HepG2 (cell line): ENCODE measurements around the gene PPP1R12B. TPM values are rescaled to one million over a fixed set of nuclear protein-coding genes. Genes with fewer than 3 reads are reported as not detected.

ENCODE experiments used
- ATAC-seq: fragments of 200-7000 bp; cut with Tn5 transposase; 3 replicates; pipeline ENCODE4 v1.9.1; 2020; ENCODE audit warnings: mild to moderate bottlenecking, moderate library complexity
- BruUV-seq: library from RNA; stranded (reverse); fragments of 400-500 nt; replicated peaks from 2 replicates; lab custom pipeline; 2021; lab: Mats Ljungman, UMichigan
- CTCF ChIA-PET: fragments of 300-600 bp; formaldehyde crosslinking; extraction: SDS; loops from one replicate; lab custom pipeline; 2021; ENCODE audit warnings: low total read pairs, inconsistent platforms, low intra/inter-chr PET ratio; lab: Yijun Ruan, JAX
- POLR2A ChIA-PET: fragments of 350-600 bp; sonication (Branson Sonifier 250); formaldehyde crosslinking; loops from one replicate; lab custom pipeline; 2020; ENCODE audit warnings: antibody characterized with exemption, inconsistent platforms; lab: Yijun Ruan, JAX
- DNase-seq: peaks from one replicate; pipeline ENCODE4 v3.0.0-alpha.2; 2015; ENCODE audit warnings: low spot score
- FAIRE-seq: peaks from 3 replicates; lab custom pipeline; 2011; peaks lifted over from hg19 to GRCh38; lab: Jason Lieb, UNC
- H2AFZ ChIP-seq: one replicate; pipeline ENCODE4 v1.6.1; 2011; ENCODE audit warnings: low read length, inconsistent platforms
- H3K27ac ChIP-seq: fragments of 300-600 bp; 3 replicates; pipeline ENCODE4 v1.8.0; 2011; ENCODE audit warnings: mixed run types, mild to moderate bottlenecking, mixed read lengths, low read length, inconsistent platforms; ENCODE audit not compliant: insufficient read depth; ENCODE audit errors: extremely low read length
- H3K27me3 ChIP-seq, 2 experiments: fragments of 200-600 bp in 1 of 2; 2 replicates in 1 of 2; 3 replicates in 1 of 2; pipeline versions ENCODE4 v1.6.0 to v1.8.0; 2011; ENCODE audit warnings: low read length in 2 of 2, mild to moderate bottlenecking in 2 of 2, moderate library complexity in 2 of 2, inconsistent platforms in 1 of 2; ENCODE audit not compliant: insufficient read depth in 2 of 2, control insufficient read depth in 1 of 2
- H3K36me3 ChIP-seq, 2 experiments: fragments of 200-600 bp in 1 of 2; replicated peaks in 1 of 2; 2 replicates in 1 of 2; 3 replicates in 1 of 2; pipeline versions ENCODE4 v1.5.1 to v1.8.0; 2011; ENCODE audit warnings: low read length in 2 of 2, inconsistent platforms in 1 of 2; ENCODE audit not compliant: insufficient read depth in 2 of 2, control insufficient read depth in 1 of 2
- H3K4me1 ChIP-seq: 2 replicates; pipeline ENCODE4 v1.5.1; 2012; ENCODE audit warnings: low read length, inconsistent platforms; ENCODE audit not compliant: insufficient read depth
- H3K4me2 ChIP-seq: 2 replicates; pipeline ENCODE4 v1.6.0; 2011; ENCODE audit warnings: low read depth, low read length, inconsistent platforms
- H3K4me3 ChIP-seq, 3 experiments: fragments of 200-600 bp in 1 of 3; sonication (generic), shearing (Covaris generic) in 1 of 3; replicated peaks in 1 of 3; 2 replicates each; pipeline ENCODE4 v1.5.1; 2011 to 2016; ENCODE audit warnings: low read length in 3 of 3, inconsistent platforms in 2 of 3, low read depth in 2 of 3, mild to moderate bottlenecking in 2 of 3, control low read depth in 1 of 3, mixed read lengths in 1 of 3; ENCODE audit not compliant: insufficient read depth in 1 of 3
- H3K79me2 ChIP-seq: one replicate; pipeline ENCODE4 v1.6.1; 2011; ENCODE audit warnings: low read length, inconsistent platforms; ENCODE audit not compliant: insufficient read depth
- H3K9ac ChIP-seq: 2 replicates; pipeline ENCODE4 v1.6.0; 2011; ENCODE audit warnings: mild to moderate bottlenecking, low read depth, low read length, inconsistent platforms; ENCODE audit not compliant: insufficient read depth
- H3K9me3 ChIP-seq: 2 replicates; pipeline ENCODE4 v1.5.1; 2012; ENCODE audit warnings: mild to moderate bottlenecking, low read length
- H4K20me1 ChIP-seq: 2 replicates; pipeline ENCODE4 v1.6.0; 2011; ENCODE audit warnings: inconsistent platforms, mild to moderate bottlenecking, low read length, moderate library complexity; ENCODE audit not compliant: insufficient read depth
- KDM2A ChIP-seq: sonication (generic); formaldehyde crosslinking; IDR thresholded peaks from 2 replicates; pipeline ENCODE4 v1.4.0; 2020; ENCODE audit warnings: low read depth, missing genetic modification reagents, borderline replicate concordance
- MED1 ChIP-seq: sonication (generic); formaldehyde crosslinking; IDR thresholded peaks from 2 replicates; pipeline ENCODE4 v1.4.0; 2020; ENCODE audit warnings: missing genetic modification reagents
- RXRB ChIP-seq: IDR thresholded peaks from 2 replicates; pipeline ENCODE4 v1.6.1; 2016; ENCODE audit warnings: borderline replicate concordance, missing genetic modification reagents, missing compliant biosample characterization
- SATB2 ChIP-seq: sonication (generic); formaldehyde crosslinking; IDR thresholded peaks from 2 replicates; pipeline ENCODE4 v1.5.0; 2020; ENCODE audit warnings: missing genetic modification reagents
- ZNF263 ChIP-seq: sonication (generic); formaldehyde crosslinking; IDR thresholded peaks from 2 replicates; pipeline ENCODE4 v1.4.0; 2020; ENCODE audit warnings: missing genetic modification reagents
- WGBS: methylation state at CpG from one replicate; pipeline ENCODE4 v1.1.6; 2017; ENCODE audit warnings: low lambda C conversion rate; 5-methylcytosine and 5-hydroxymethylcytosine counted together
- in situ Hi-C: cut with HindIII; loops from 2 replicates; pipeline ENCODE4 v1.10.0; 2017; ENCODE audit warnings: low pct_unique_long_range_greater_than_20kb; ENCODE audit not compliant: extremely low pct_ligation_motif_present
- intact Hi-C: fragments of 100-400 bp; cut with micrococcal nuclease; formaldehyde crosslinking; loops from one replicate; pipeline ENCODE4 v1.10.0; 2022; ENCODE audit not compliant: unreplicated experiment
- polyA plus RNA-seq, 8 experiments: library from polyadenylated mRNA; depleted of rRNA in 3 of 8; stranded (reverse) in 7 of 8; unstranded in 1 of 8; fragments of >200 nt; fragmentation: Illumina TruSeq in 4 of 8; extraction: Trizol in 4 of 8; gene quantifications; 2 replicates each; pipeline versions ENCODE4 v1.2.1 to v1.2.3, GENCODE V29; 2011 to 2016; ENCODE audit warnings: low read depth in 4 of 8, missing spikeins in 1 of 8, mixed read lengths in 1 of 8; ENCODE audit not compliant: insufficient read depth in 1 of 8
- total RNA-seq, 5 experiments: library from RNA; depleted of rRNA; stranded (reverse); fragments of >200 nt; fragmentation: Illumina TruSeq; extraction: Trizol; gene quantifications; 2 replicates each; pipeline ENCODE4 v1.2.3, GENCODE V29; 2016; ENCODE audit warnings: low read depth in 1 of 5
- TF ChIP-seq, protein P1 (sequence below): IDR thresholded peaks from 2 replicates; pipeline ENCODE4 v1.4.0; 2020; ENCODE audit warnings: mild to moderate bottlenecking, missing genetic modification reagents
- TF ChIP-seq, protein P2 (sequence below): sonication (generic); formaldehyde crosslinking; IDR thresholded peaks from 2 replicates; pipeline ENCODE4 v1.4.0; 2020; ENCODE audit warnings: missing genetic modification reagents
- TF ChIP-seq, protein P3 (sequence below): sonication (generic); formaldehyde crosslinking; IDR thresholded peaks from 2 replicates; pipeline ENCODE4 v1.9.0; 2021; ENCODE audit warnings: missing genetic modification reagents, mild to moderate bottlenecking, borderline replicate concordance
- TF ChIP-seq, protein P4 (sequence below): sonication (generic); formaldehyde crosslinking; IDR thresholded peaks from 2 replicates; pipeline ENCODE4 v1.4.0; 2020; ENCODE audit warnings: missing genetic modification reagents

The PPP1R12B gene
- total and polyA plus RNA-seq, 2 of the 13 experiments (the other 11 are each of a cell fraction or from before 2014, with no cell fraction given), result 12.0 to 13.6 TPM

DNA sequence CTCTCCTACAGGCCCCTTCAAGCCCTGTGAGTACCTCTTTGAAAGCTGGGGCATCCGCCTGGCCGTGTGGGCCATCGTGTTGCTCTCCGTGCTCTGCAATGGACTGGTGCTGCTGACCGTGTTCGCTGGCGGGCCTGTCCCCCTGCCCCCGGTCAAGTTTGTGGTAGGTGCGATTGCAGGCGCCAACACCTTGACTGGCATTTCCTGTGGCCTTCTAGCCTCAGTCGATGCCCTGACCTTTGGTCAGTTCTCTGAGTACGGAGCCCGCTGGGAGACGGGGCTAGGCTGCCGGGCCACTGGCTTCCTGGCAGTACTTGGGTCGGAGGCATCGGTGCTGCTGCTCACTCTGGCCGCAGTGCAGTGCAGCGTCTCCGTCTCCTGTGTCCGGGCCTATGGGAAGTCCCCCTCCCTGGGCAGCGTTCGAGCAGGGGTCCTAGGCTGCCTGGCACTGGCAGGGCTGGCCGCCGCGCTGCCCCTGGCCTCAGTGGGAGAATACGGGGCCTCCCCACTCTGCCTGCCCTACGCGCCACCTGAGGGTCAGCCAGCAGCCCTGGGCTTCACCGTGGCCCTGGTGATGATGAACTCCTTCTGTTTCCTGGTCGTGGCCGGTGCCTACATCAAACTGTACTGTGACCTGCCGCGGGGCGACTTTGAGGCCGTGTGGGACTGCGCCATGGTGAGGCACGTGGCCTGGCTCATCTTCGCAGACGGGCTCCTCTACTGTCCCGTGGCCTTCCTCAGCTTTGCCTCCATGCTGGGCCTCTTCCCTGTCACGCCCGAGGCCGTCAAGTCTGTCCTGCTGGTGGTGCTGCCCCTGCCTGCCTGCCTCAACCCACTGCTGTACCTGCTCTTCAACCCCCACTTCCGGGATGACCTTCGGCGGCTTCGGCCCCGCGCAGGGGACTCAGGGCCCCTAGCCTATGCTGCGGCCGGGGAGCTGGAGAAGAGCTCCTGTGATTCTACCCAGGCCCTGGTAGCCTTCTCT is 30.3 kb upstream of the PPP1R12B start:
- peaks cover 25% of the 10 kb centered on the region for H3K4me1 ChIP-seq
- peak overlapping the region; percentile 57 for H3K4me2 ChIP-seq
- DNase-seq (peak; percentile 46), FAIRE-seq (no peak), ATAC-seq (peak; percentile 88)
- WGBS, result 63% methylated on average over 31 of the region's 52 CpGs
- H3K4me3 ChIP-seq, result peak overlapping the region in 2 of 3 experiments; percentile 11 to 40; a peak in 2 of 6 replicates
- intact Hi-C loops (no loop called here), in situ Hi-C loops (loop anchor here (5.0 kb wide), 1 partner anchor 131 kb away; no protein-coding TSS in a partner anchor)
- H4K20me1 ChIP-seq, result no peaks in the 10 kb centered on the region
- H3K9ac ChIP-seq, result no peak overlapping the region
- H2AFZ ChIP-seq, result no peak overlapping the region
- POLR2A ChIA-PET, result no interaction called here
- CTCF ChIA-PET, result interaction anchor here (0.6 to 2.8 kb wide), 2 partner anchors 129 to 133 kb away, joined by 3 to 15 read pairs; no protein-coding TSS in a partner anchor
- no peaks in the 10 kb centered on the region for H3K36me3 ChIP-seq
- BruUV-seq, result no TSS peak
- H3K79me2 ChIP-seq, result no peaks in the 10 kb centered on the region
- no peaks in the 10 kb centered on the region for H3K9me3 ChIP-seq
- peaks cover 3 to 31% of the 10 kb centered on the region in 2 experiments; a peak in 2 of 5 replicates for H3K27me3 ChIP-seq
- no peak overlapping the region for H3K27ac ChIP-seq
- TF ChIP-seq, protein P1, sequence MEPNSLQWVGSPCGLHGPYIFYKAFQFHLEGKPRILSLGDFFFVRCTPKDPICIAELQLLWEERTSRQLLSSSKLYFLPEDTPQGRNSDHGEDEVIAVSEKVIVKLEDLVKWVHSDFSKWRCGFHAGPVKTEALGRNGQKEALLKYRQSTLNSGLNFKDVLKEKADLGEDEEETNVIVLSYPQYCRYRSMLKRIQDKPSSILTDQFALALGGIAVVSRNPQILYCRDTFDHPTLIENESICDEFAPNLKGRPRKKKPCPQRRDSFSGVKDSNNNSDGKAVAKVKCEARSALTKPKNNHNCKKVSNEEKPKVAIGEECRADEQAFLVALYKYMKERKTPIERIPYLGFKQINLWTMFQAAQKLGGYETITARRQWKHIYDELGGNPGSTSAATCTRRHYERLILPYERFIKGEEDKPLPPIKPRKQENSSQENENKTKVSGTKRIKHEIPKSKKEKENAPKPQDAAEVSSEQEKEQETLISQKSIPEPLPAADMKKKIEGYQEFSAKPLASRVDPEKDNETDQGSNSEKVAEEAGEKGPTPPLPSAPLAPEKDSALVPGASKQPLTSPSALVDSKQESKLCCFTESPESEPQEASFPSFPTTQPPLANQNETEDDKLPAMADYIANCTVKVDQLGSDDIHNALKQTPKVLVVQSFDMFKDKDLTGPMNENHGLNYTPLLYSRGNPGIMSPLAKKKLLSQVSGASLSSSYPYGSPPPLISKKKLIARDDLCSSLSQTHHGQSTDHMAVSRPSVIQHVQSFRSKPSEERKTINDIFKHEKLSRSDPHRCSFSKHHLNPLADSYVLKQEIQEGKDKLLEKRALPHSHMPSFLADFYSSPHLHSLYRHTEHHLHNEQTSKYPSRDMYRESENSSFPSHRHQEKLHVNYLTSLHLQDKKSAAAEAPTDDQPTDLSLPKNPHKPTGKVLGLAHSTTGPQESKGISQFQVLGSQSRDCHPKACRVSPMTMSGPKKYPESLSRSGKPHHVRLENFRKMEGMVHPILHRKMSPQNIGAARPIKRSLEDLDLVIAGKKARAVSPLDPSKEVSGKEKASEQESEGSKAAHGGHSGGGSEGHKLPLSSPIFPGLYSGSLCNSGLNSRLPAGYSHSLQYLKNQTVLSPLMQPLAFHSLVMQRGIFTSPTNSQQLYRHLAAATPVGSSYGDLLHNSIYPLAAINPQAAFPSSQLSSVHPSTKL, result peak; percentile 33; the same call in 1 of the 2 replicates
- TF ChIP-seq ZNF263 (0 out of 2 replicates have a peak, but pooled peaks have one; percentile 37), MED1 (peak; percentile 21; the same call in 1 of the 2 replicates), SATB2 (CRISPR knock-in tag) (no peak), RXRB (CRISPR knock-in tag) (peak; percentile 65; the same call in 1 of the 2 replicates), KDM2A (no peak)
- TF ChIP-seq, protein P2, sequence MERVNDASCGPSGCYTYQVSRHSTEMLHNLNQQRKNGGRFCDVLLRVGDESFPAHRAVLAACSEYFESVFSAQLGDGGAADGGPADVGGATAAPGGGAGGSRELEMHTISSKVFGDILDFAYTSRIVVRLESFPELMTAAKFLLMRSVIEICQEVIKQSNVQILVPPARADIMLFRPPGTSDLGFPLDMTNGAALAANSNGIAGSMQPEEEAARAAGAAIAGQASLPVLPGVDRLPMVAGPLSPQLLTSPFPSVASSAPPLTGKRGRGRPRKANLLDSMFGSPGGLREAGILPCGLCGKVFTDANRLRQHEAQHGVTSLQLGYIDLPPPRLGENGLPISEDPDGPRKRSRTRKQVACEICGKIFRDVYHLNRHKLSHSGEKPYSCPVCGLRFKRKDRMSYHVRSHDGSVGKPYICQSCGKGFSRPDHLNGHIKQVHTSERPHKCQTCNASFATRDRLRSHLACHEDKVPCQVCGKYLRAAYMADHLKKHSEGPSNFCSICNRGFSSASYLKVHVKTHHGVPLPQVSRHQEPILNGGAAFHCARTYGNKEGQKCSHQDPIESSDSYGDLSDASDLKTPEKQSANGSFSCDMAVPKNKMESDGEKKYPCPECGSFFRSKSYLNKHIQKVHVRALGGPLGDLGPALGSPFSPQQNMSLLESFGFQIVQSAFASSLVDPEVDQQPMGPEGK (CRISPR knock-in tag), result peak; percentile 69
- TF ChIP-seq, protein P3, sequence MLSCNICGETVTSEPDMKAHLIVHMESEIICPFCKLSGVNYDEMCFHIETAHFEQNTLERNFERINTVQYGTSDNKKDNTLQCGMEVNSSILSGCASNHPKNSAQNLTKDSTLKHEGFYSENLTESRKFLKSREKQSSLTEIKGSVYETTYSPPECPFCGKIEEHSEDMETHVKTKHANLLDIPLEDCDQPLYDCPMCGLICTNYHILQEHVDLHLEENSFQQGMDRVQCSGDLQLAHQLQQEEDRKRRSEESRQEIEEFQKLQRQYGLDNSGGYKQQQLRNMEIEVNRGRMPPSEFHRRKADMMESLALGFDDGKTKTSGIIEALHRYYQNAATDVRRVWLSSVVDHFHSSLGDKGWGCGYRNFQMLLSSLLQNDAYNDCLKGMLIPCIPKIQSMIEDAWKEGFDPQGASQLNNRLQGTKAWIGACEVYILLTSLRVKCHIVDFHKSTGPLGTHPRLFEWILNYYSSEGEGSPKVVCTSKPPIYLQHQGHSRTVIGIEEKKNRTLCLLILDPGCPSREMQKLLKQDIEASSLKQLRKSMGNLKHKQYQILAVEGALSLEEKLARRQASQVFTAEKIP, result no peak
- TF ChIP-seq, protein P4, sequence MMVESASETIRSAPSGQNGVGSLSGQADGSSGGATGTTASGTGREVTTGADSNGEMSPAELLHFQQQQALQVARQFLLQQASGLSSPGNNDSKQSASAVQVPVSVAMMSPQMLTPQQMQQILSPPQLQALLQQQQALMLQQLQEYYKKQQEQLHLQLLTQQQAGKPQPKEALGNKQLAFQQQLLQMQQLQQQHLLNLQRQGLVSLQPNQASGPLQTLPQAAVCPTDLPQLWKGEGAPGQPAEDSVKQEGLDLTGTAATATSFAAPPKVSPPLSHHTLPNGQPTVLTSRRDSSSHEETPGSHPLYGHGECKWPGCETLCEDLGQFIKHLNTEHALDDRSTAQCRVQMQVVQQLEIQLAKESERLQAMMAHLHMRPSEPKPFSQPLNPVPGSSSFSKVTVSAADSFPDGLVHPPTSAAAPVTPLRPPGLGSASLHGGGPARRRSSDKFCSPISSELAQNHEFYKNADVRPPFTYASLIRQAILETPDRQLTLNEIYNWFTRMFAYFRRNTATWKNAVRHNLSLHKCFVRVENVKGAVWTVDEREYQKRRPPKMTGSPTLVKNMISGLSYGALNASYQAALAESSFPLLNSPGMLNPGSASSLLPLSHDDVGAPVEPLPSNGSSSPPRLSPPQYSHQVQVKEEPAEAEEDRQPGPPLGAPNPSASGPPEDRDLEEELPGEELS (CRISPR knock-in tag), result peak; percentile 2; the same call in 1 of the 2 replicates
